ENCODE data around the gene UNC5B.

UNC5B gene

DNA sequence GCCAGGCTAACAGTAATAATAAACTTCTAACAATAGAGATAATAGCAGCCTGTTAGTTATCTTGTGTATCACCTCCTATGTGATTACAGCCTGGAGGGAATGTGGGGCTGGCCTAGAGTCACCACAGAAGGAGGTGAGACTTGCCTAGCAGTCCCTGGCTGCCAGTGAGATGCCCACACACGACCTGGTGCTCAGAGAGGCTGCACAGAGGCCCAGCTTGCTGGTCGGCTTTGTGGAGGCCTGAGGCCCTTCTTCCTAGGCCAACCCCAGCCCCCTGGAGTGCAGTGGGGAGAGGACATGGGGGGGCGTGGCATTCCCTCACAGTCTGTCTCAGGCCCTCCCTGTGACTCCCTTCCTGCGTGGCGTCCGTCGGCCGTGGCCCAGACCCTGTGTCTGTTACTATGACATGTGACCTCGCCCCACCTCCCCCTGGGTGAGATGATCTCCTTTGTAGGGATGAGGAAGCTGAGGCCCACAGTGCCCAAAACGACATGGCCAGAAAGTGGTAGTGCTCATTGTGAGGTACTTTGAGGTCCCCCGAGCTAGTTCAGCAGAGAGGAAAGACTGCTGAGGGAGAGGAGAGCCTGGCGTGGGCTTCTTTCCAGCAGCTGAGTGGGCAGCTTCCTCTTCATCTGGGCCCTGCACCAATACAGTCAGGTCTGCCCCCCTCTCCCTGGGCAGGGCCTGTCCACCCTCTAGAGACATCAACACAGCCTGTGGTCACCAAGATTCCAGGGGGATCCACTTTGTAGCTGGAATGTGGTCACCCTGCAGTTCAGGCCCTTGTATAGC, 29.7 kb downstream of the UNC5B start:
- peak overlapping the region; percentile 57 for H3K27ac ChIP-seq
- TF ChIP-seq ZFX (IDR thresholded peaks at IDR 0.05), result no peak
- TF ChIP-seq, protein P1, sequence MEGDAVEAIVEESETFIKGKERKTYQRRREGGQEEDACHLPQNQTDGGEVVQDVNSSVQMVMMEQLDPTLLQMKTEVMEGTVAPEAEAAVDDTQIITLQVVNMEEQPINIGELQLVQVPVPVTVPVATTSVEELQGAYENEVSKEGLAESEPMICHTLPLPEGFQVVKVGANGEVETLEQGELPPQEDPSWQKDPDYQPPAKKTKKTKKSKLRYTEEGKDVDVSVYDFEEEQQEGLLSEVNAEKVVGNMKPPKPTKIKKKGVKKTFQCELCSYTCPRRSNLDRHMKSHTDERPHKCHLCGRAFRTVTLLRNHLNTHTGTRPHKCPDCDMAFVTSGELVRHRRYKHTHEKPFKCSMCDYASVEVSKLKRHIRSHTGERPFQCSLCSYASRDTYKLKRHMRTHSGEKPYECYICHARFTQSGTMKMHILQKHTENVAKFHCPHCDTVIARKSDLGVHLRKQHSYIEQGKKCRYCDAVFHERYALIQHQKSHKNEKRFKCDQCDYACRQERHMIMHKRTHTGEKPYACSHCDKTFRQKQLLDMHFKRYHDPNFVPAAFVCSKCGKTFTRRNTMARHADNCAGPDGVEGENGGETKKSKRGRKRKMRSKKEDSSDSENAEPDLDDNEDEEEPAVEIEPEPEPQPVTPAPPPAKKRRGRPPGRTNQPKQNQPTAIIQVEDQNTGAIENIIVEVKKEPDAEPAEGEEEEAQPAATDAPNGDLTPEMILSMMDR (conservative IDR thresholded peaks at IDR 0.05), result no peak

DNA sequence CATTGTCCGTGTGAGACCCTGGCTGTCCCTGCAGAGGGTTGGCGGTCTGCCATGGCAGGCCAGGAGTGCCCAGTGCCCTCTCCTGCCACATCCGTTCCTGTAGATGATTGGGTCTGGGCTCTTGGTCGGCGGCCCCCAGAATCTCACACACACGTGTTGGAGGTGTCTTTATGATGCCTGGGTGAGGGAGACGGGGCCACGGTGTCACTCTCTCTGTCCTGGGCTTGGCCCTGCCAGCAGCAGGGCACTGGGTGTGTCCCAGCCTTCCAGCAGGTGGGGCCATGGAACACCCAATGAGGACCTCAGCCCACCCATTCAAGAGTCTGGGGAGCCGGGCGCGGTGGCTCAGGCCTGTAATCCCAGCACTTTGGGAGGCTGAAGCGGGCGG, 30.2 kb downstream of the UNC5B start:
- H3K27ac ChIP-seq, result peak overlapping the region; percentile 57
- TF ChIP-seq, protein P1 (conservative IDR thresholded peaks at IDR 0.05), result no peak
- no peak for TF ChIP-seq ZFX (IDR thresholded peaks at IDR 0.05)

DNA sequence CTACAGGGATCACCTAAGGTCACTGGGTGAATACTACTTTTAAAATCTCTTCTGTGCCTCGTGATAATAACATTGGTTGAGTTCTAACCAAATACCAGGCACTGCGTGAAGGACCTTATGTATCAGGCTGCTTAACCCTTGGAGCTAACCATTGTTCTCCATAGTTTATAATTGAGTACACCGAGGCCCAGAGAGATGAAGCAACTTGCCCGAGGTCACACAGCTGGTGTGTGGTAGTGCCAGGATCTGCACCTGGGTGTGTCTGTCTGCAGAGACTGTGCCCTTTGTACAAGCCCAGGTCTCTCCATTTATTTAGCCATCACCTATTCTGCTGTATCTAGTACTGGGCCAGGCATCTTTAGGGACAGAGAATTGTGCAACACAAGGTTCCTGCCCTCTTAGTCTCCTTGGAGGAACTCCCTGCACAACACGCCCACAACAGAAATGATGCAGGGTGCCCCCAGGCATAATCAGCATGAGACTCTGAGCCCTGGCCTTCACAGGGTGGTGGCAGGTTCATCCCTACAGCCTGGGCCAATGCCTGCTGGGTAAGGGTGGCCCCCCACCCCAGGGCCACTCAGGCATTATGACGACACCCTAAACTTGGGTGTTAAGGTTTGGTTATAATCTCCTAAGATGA, 31.5 kb downstream of the UNC5B start:
- TF ChIP-seq, protein P1 (conservative IDR thresholded peaks at IDR 0.05), result no peak
- no peak for TF ChIP-seq ZFX (IDR thresholded peaks at IDR 0.05)
- no peak overlapping the region for H3K27ac ChIP-seq

DNA sequence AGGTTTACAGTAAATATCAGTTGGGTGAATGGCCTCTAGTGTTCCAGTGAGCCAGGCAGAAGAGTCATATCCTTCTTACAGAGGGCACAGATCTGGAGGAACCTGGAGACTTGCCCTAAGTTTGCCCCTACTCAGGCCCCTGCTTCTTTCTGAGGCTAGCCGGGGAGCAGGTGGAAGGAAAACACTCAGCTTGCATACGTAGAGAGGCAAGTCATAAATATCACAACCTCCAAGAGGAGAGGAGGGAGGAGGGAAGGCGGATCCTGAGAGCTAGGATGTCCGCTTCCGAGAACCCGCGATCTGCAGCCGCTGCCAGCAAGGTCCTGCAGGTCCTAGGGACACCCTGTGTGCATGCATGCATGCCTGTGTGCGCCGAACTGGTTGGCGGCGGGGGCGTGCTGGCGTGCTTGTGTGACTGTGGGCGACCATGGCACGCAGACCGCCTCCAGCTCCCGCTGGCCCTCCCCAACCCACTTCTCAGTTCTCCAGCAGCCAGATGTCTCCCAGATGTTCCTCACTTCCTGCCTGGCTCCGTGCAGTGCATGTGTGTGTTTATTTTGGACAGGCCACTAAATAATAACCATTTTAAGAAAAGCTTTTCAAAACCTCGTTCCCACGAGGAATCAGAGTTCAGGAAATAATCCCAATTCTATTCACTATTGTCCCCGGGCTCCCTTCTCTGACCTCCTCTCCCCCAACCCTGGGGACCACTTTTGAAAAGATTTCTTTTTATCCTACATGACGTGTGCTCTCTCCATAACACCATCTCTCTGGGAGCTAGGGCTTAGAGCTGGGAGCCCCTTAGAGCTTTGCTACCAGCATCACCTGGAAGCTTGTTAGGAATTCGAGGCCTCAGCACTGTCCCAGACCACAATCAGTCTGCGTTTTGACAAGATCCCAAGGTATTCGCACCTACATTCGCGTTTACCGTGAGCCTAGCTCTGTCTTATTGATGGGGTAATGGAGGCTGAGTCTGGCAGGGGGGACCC, 32.4 kb downstream of the UNC5B start:
- TF ChIP-seq ZFX (IDR thresholded peaks at IDR 0.05), result no peak
- TF ChIP-seq, protein P1 (conservative IDR thresholded peaks at IDR 0.05), result no peak
- H3K27ac ChIP-seq, result no peak overlapping the region

DNA sequence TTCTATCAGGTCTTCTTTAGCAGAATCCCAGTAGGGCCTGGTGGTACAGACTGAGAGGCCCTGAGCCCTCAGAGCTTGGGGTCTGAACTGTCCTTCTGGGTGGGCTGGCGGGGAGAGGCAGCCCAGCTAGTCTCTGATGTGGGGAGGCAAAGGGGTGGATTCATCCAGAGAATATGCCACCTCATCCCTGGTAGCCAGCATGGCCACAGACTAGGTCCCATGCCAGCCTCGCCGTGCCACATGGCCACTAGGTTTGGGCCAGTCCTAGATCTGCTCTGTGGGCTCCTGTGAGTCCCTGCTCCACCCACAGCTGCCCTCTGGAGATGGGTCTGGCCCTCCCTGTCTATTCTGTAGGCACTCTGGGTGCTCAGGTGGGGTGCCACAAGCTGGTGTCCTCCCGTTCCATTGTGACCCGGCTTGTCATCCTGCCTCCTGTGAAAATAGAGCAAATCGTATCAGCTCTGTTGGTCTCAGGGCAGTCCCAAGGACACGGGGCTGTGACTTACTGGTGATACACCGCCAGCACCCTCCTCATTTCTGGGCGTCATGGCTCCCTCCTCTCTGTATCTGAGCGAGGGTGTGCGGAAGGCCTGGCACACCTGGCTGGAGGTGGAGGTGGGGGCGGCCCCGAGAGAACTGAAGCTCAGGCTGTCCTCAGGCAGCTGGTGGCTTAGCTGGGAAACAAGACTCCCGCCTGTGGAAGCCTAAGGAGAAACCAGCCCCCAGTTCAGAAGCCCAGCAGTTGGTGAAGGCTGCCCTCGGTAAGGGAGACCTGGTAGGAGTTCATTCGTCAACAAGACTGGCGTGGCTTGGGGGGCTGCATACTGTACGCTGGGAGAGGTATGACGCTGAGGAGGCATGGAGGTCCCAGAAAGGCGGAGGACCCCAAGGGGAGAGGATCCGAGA, 33.3 kb downstream of the UNC5B start:
- TF ChIP-seq, protein P1 (conservative IDR thresholded peaks at IDR 0.05), result no peak
- TF ChIP-seq ZFX (IDR thresholded peaks at IDR 0.05), result no peak
- no peak overlapping the region for H3K27ac ChIP-seq

DNA sequence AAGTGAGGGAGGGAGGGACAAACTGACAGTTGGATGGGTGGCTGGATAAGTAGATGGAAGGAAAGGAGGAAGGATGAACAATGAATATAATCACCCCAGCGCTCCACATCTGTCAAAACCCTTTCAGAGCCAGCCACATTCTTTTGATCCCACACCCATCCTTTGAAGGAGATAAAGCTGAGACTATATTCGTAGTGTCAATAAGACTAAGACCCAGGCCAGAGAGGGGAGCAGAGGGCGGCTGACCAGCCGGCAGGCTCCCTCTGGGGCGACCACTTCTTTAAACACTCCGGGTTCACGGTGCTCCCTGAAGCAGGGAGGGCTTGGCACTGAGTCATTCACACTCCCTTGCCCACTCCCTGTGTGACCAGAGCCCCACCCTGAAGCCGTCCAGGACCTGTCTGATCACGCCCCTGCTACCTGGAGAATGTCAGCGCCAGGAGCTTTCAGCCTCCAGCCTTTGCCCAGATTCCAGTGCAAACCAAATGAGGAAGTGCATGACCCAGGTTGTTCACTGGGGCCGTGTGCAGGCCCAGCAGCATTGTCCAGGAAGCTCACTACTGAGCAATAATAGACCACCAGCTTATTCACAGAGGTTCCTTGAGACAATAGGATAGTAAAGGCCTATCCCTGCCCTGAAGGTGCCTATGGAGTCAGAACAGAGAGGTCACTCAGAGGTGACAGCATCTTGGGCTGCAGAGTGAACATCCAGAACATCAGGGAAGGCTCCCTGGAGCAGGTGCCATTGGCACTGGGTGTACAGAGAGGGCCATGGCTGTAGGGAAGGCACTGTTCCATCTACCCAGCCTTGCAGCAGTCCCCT, 34.4 kb downstream of the UNC5B start:
- H3K27ac ChIP-seq, result no peak overlapping the region
- TF ChIP-seq ZFX (IDR thresholded peaks at IDR 0.05), result no peak; the same call in 1 of the 2 replicates
- TF ChIP-seq, protein P1 (conservative IDR thresholded peaks at IDR 0.05), result no peak
